GM18870 (cell line): Measurements from ENCODE around the gene MRPL36.
A peak's percentile ranks its signal among the peaks of the same experiment; 100 is the strongest.
"Not testable (repeated sequence)": the region's sequence is repeated elsewhere in the genome, so short reads cannot be mapped to it uniquely, and the experiment has no call there.

Experiments
- ATAC-seq: cut with Tn5 transposase; IDR thresholded peaks from one replicate; pipeline ENCODE4 v1.9.1; 2021; ENCODE audit warnings: moderate library complexity; ENCODE audit not compliant: unreplicated experiment

Gene MRPL36

GRCh38 chr5:1815881-1816292 is 16.2 kb upstream of the MRPL36 start:
- ATAC-seq: no peak

GRCh38 chr5:1815071-1815786 is 15.6 kb upstream of the MRPL36 start:
- ATAC-seq: no peak

- ATAC-seq: no peak
These were observed 14.8 kb upstream of the MRPL36 start for GRCh38 chr5:1814183-1815020.

GRCh38 chr5:1810581-1811101 is 11.0 kb upstream of the MRPL36 start:
- no peak for ATAC-seq

GRCh38 chr5:1809416-1810035 is 9.9 kb upstream of the MRPL36 start:
- no peak for ATAC-seq

- no peak for ATAC-seq
These were observed 8.8 kb upstream of the MRPL36 start for GRCh38 chr5:1808439-1808838.

GRCh38 chr5:1807451-1808185 is 8.0 kb upstream of the MRPL36 start:
- ATAC-seq: no peak

- no peak for ATAC-seq
These were observed 7.3 kb upstream of the MRPL36 start for GRCh38 chr5:1806974-1807373.

- ATAC-seq: no peak
These were observed 6.6 kb upstream of the MRPL36 start for GRCh38 chr5:1806199-1806598.

- ATAC-seq: no peak
These were observed 6.1 kb upstream of the MRPL36 start for GRCh38 chr5:1805736-1806135.

GRCh38 chr5:1805326-1805725 is 5.7 kb upstream of the MRPL36 start:
- ATAC-seq: no peak

GRCh38 chr5:1804001-1804690 is 4.5 kb upstream of the MRPL36 start:
- ATAC-seq: no peak

GRCh38 chr5:1803192-1803591 is 3.6 kb upstream of the MRPL36 start:
- ATAC-seq: no peak

GRCh38 chr5:1801967-1802295 is 2.3 kb upstream of the MRPL36 start:
- ATAC-seq: no peak

- peak; percentile 57 for ATAC-seq
These were observed 1.8 kb upstream of the MRPL36 start, which contains the start of gene NDUFS6 for GRCh38 chr5:1801222-1801966. TSS of gene NDUFS6 (plus strand) at chr5:1801407. CDS start at chr5:1801418, 11 bp downstream.

- ATAC-seq: peak; percentile 44
These were observed 1.0 kb upstream of the MRPL36 start for GRCh38 chr5:1800472-1801221.

GRCh38 chr5:1799110-1799601 is 481 bp downstream of the MRPL36 start:
- ATAC-seq: no peak

GRCh38 chr5:1798589-1798988 is 1.0 kb downstream of the MRPL36 start:
- ATAC-seq: not testable (repeated sequence)

GRCh38 chr5:1797855-1798254 is 1.8 kb downstream of the MRPL36 start:
- no peak for ATAC-seq
